IPS-NIHi11 (cell line): Measurements from ENCODE around the gene CDK12.
"Not testable (repeated sequence)": the region's sequence is repeated elsewhere in the genome, so short reads cannot be mapped to it uniquely, and the experiment has no call there.

Experiments
- DNase-seq: peaks from one replicate; pipeline ENCODE4 v3.0.0; 2012; ENCODE audit warnings: mixed read lengths, low spot score

Gene CDK12

DNA sequence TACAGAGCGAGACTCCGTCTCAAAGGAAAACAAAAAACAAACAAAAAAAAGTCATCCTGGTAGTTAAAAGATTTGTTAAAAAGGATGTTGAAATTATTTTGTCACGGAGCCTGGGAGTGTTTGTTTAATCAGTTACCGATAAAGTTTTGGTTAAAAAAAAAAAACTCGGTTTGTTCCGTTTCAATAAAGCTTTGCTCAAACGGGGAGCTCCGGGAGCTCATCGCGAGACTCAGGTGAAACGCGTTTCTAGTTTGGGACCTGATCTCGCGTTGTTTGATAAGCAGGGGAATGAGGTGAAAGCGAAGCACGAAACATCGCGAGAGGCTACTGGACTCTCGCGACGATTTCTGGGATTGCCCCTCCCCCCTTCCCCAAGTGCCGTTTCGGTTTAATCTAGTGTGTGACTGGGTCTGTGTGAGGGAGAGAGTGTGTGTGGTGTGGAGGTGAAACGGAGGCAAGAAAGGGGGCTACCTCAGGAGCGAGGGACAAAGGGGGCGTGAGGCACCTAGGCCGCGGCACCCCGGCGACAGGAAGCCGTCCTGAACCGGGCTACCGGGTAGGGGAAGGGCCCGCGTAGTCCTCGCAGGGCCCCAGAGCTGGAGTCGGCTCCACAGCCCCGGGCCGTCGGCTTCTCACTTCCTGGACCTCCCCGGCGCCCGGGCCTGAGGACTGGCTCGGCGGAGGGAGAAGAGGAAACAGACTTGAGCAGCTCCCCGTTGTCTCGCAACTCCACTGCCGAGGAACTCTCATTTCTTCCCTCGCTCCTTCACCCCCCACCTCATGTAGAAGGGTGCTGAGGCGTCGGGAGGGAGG lies at the start of gene CDK12:
Gene CDK12, plus strand, starts transcription at position 374 of the 813 bp plus-strand sequence. CDS start 586 bp downstream, outside the sequence.
- peak; percentile 98 for DNase-seq

DNA sequence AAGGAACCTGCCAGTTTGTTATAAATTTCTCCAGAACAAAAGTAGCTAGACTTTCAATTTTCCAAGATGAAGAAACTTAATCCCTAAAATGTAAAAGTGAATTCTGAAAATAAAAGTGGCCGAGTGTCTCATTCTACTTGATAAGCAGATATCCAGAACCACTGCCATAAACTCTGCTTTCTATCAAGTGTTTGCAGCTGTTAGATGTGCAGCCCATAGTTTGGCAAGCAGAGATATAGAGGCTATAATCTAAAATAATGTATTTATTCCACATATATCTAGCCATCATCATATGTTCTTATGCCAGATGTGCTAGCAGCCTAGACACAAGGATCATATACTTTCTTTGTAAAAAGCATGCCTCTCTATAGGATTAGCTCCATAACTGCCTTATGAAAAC lies 45.1 kb upstream of the CDK12 start:
- DNase-seq: no peak

DNA sequence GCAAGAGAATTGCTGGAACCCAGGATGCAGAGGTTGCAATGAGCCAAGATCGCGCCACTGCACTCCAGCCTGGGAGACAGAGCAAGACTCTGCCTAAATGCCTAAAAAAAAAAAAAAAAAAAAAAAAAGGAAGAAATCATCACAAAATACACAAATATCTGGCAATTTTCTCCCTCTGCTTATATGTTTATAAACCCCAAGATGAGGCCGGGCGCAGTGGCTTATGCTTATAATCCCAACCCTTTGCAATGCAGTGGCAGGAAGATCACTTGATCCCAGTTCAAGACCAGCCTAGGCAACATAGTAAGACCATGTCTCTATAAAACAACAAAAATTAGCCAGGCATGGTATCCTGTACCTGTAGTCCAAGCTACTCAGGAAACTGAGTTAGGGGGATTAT lies 31.7 kb upstream of the CDK12 start:
- DNase-seq: no peak

DNA sequence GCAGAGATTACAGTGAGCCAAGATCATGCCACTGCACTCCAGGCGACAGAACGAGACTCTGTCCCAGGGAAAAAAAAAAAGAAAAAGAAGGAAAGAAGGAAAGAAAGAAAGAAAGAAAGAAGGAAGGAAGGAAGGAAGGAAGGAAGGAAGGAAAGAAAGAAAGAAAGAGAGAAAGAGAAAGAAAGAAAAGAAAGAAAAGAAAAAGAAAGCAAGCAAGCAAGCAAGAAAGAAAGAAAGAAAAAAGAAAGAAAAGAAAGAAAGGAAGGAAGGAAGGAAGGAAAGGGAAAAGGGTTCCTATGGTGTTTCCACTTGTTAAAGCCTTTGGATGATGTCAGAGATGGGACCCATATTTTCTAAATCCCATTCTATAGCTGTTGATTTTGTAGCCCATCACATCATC lies 21.4 kb upstream of the CDK12 start:
- not testable (repeated sequence) for DNase-seq

DNA sequence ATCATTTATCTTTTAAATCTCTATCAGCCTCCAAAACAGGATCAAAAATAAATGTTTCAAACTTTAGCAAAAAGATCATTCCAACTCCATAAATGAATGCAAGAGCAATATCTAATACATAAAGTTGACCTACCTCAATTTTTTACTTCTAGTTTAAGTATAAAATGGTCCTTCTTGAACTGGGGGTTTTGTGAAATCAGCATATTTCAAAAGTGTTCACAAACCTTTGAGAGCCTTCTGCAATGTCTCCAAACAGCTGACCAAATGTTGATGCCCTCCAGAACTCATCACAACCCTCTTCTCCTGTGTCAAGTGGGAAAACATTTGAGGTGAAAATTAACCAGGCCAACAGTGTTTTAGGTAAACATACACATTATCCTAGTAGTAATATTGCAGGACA lies 18.0 kb upstream of the CDK12 start:
- no peak for DNase-seq

DNA sequence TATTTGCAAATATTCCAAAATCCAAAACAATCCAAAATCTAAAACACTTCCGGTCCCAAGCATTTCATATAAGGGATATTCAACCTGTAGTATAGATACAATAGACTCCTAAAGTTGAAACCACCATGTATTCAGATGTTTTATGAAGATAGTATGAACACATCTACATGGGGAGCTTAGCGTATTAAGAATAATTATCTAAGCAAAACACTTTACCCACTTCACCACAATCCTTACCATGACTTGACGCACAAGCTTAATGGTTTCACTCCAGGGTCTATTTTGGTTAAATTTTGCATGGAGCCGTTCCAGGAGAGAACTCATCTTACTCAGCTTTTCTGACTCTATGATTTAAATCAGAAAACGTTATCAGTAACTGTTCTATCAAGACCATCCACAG lies 13.7 kb upstream of the CDK12 start:
- DNase-seq: no peak

DNA sequence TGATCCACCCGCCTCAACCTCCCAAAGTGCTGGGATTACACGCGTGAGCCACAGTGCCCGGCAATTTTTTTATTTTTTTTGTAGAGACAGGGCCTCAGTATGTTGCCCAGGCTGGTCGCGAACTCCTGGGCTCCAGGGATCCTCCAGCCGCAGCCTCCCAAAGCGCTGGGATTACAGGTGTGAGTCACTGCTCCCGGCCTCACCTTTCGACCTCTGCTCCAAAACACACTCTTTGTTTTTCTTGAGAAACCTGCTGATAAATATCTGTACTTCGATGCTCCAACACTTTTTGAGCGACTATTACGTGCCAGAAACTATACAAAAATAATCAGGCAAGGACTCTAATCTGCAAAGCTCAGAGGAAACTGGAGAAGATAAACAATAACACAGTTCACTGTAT lies 11.2 kb upstream of the CDK12 start:
- DNase-seq: no peak

DNA sequence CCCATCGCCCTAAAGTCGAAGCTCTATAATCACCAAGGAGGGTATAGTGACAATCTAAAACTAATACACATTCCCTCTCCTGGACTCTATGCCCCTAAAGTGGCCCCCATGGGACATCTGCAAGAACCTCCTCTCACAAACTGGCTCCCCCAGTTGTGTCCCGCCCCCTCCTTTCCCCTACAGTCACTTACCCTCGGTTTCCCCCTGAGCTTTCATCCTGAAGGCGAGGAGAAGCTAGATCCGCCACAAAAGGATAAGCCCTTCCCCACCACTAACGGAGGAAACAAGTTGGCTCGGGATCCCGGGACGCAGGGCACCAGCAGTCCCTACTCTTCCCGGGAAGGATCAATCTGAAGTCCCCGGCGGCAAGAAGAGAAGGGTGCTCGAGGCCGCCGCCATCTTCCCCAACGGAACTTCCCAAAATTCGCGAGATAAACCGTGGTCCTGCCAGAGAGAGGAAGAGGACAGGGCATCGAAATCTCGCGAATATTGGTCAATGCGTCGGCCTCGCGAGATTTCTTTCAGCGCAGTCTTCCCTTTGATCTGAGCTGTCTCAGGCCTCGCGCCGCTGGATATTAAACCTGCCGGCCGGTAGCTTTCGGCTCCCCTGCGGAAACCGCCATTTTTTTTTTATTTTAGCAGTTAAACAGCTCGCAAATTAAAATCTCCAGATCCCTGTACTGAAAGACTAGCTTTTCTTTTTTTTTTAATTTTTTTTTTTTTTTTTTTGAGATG lies 10.3 kb upstream of the CDK12 start, which contains the start of gene MED1:
Gene MED1, minus strand, starts transcription at position 417 of the 735 bp plus-strand sequence. Its CDS starts 201 bp downstream, at position 216.
- DNase-seq: peak; percentile 99

DNA sequence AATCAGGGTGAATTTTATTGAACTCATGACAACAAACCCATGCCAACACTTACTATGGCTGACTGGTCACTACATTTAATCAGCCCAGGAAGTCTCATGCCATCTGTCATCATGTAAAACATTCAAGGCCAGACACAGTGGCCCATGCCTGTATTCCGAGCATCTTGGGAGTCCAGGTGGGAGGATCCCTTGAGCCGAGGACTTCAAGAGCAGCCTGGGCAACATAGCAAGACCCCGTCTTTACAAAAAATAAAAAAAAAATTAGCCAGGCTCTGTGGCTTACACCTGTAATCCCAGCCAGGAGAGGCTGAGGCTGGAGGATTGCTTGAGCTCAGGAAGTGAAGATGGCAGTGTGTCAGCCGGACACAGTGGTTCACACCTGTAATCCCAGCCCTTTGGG lies 5.4 kb upstream of the CDK12 start:
- DNase-seq: no peak

DNA sequence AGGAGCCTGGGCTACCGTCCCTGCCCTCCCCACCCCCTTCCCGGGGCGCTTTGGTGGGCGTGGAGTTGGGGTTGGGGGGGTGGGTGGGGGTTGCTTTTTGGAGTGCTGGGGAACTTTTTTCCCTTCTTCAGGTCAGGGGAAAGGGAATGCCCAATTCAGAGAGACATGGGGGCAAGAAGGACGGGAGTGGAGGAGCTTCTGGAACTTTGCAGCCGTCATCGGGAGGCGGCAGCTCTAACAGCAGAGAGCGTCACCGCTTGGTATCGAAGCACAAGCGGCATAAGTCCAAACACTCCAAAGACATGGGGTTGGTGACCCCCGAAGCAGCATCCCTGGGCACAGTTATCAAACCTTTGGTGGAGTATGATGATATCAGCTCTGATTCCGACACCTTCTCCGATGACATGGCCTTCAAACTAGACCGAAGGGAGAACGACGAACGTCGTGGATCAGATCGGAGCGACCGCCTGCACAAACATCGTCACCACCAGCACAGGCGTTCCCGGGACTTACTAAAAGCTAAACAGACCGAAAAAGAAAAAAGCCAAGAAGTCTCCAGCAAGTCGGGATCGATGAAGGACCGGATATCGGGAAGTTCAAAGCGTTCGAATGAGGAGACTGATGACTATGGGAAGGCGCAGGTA lies 762 bp downstream of the CDK12 start:
- DNase-seq: no peak

DNA sequence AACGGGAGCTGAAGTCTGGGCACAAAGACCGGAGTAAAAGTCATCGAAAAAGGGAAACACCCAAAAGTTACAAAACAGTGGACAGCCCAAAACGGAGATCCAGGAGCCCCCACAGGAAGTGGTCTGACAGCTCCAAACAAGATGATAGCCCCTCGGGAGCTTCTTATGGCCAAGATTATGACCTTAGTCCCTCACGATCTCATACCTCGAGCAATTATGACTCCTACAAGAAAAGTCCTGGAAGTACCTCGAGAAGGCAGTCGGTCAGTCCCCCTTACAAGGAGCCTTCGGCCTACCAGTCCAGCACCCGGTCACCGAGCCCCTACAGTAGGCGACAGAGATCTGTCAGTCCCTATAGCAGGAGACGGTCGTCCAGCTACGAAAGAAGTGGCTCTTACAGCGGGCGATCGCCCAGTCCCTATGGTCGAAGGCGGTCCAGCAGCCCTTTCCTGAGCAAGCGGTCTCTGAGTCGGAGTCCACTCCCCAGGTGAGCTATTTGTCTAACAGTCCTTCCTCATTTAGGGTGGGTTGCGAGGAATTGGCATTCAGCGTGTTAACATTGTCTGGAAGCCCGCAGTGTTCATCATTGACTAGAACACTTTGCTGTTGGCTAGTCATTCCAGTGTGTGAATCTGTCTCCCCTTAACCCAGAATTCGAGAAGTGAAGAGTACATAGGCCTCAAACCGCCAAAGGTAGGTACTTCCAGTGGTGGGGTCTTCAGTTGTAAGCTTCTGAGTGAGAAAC lies 1.5 kb downstream of the CDK12 start:
- no peak for DNase-seq

DNA sequence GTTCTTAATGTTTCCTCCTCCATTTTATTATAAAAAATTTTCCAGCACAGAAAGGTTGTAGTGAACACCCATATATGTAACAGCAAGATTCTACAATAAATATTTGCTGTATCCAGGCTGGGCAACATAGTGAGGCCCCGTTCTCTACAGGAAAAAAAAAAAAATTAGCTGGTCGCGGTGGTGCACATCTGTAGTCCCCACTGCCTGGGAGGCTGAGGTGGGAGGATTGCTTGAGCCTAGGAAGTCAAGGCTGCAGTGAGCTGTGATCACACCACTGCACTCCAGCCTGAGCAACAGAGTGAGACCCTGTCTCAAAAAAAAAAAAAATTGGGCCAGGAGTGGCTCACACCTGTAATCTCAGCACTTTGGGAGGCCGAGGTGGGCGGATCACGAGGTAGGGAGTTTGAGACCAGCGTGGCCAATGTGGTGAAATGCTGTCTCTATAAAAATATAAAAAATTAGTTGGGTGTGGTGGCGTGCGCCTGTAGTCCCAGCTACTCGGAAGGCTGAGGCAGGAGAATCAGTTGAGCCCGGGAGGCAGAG lies 3.4 kb downstream of the CDK12 start:
- not testable (repeated sequence) for DNase-seq

DNA sequence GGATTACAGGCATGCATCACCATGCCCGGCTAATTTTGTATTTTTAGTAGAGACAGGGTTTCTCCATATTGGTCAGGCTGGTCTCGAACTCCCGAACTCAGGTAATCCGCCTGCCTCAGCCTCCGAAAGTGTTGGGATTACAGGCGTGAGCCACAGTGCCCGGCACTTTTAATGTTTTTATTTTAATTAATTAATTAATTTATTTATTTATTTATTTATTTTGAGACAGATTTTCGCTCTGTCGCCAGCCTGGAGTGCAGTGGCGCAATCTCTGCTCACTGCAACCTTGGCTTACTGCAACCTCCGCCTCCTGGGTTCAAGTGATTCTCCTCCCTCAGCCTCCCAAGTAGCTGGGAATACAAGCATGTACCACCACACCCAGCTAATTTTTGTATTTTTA lies 7.3 kb downstream of the CDK12 start:
- not testable (repeated sequence) for DNase-seq

DNA sequence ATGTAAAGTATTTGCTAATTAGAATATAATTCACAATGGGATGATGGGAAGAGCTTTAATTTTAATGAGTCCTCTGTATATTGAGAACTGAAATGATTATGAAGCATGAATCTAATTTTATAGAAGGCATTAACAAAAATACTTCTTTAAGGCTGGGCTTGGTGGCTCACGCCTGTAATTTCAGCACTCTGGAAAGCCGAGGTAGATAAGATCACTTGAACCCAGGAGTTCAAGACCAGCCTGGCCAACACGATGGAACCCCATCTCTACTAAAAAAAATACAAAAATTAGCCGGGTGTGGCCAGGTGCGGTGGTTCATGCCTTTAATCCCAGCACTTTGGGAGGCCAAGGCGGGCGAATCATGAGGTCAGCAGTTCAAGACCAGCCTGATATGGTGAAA lies 12.0 kb downstream of the CDK12 start:
- DNase-seq: no peak

DNA sequence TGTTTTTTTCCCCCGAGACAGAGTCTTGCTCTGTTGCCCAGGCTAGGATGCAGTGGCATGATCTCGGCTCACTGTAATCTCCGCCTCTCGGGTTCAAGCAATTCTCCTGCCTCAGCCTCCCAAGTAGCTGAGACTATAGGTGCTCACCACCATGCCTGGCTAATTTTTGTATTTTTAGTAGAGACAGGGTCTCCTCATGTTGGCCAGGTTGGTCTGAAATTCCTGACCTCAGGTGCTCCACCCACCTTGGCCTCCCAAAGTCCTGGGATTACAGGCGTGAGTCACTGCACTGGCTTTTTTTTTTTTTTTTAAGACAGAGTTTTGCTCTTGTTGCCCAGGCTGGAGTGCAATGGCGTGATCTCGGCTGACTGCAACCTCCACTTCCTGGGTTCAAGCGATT lies 18.3 kb downstream of the CDK12 start:
- DNase-seq: not testable (repeated sequence)

DNA sequence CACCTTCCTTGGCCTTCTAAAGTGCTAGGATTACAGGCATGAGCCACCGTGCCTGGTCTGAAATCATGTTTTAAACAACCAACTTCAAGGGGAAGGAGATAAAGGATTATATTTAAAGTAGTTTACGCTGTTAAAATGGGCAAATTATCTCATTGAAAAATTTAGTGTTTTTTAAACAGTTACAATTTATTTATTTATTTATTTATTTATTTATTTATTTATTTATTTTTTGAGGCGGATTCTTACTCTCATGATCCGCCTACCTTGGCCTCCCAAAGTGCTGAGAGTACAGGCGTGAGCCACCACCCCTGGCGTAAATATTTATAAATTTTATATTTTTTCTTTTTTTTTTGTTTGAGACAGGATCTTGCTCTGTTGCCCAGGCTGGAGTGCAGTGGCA lies 22.2 kb downstream of the CDK12 start:
- no peak for DNase-seq

DNA sequence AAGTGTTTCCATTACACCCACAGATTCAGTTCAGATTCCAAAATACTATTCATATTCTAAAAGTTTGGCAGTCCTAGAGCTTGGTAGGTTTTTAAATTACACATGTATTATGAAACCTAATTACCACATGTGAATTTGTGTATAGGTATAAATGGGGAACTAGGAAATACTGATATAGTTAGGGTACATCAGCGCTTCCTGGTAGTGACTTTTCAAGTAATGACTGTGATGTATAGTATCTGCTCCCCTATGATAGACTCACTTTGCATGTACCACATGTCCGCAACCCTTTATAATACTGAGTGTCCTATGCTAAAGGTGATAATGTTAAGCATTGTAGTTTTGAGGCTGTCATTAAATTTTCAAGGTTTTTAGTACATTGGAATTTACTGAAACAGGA lies 22.9 kb downstream of the CDK12 start:
- DNase-seq: no peak

DNA sequence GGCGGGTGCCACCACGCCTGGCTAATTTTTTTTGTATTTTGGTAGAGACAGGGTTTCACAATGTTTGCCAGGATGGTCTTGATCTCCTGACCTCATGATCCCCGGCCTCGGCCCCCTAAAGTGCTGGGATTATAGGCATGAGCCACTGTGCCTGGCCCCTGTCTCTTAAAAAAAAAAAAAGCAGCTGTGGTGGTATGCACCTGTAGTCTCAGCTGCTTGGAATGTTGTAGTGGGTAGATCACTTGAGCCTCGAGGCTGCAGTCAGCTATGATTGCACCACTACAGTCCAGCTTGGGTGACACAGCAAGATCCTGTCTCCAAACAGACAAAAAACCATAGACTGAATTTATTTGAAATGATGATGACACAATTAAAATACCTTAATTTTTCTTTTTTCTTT lies 24.3 kb downstream of the CDK12 start:
- DNase-seq: no peak

DNA sequence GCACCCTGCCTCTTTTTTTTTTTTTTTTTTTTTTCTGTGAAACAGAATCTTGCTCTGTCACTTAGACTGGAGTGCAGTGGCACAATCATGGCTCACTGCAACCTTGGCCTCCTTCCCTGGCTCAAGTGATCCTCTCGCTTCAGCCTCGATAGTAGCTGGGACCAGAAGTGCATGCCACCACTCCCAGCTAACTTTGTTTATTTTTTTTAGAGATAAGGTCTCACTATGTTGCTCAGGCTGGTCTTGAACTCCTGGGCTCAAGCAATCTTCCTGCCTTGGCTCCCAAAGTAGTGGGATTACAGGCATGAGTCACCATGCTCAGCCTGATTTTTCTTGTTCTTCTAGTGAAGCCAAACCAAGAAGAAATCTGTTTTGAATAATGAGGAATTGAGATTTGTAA lies 25.0 kb downstream of the CDK12 start:
- DNase-seq: no peak

DNA sequence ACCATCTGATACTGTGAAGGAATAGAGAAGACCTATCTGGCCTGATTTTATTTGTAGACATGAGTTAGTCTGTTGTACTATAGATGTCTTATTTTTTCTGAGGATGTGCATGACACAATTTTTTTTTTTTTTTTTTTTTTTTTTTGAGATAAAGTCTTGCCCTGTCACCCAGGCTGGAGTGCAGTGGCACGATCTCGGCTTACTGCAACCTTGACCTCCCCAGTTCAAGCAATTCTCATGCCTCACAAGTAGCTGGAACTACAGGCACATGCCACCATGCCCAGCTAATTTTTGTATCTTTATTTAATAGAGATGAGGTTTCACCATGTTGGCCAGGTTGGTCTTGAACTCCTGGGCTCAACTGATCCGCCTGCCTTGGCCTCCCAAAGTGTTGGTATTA lies 26.2 kb downstream of the CDK12 start:
- not testable (repeated sequence) for DNase-seq

DNA sequence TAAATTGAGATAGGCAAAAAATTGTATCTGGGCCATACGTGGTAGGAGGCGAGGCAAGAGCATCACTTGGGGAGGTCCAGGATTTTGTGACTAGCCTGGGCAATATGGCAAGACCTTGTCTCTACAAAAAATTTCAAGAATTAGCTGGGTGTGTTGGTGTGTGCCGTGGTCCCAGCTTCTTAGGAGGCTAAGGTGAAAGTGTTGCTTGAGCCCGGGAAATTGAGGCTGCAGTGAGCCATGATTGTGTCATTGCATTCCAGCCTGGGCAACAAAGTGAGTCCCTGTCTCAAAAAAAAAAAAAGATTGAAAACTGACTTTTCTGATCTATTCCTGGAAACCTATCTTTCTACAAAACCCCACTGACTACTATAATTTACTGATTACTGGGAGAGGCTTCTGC lies 26.7 kb downstream of the CDK12 start:
- no peak for DNase-seq

DNA sequence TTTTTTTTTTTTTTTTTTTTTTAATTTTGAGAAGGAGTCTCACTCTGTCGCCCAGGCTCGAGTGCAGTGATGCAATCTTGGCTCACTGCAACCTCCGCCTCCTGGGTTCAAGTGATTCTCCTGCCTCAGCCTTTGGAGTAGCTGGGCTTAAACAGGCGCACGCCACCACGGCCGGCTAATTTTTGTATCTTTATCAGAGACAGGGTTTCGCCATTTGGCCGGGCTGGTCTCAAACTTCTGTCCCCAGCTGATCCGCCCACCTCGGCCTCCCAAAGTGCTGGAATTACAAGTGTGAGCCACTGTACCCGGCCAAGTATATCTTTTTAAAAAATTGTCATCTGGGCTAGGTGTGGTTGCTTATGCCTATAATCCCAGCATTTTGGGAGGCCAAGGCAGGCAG lies 35.6 kb downstream of the CDK12 start:
- not testable (repeated sequence) for DNase-seq
